OCI-LY7 (cell line): ENCODE data around the gene FRRS1L. TPM values are rescaled to one million over a fixed set of nuclear protein-coding genes. Genes with fewer than 3 reads are reported as not detected.

ENCODE experiments used
- small RNA-seq: library from RNA; depleted of rRNA; stranded (forward); fragments of <200 nt; gene quantifications from one replicate; pipeline ENCODE3, GENCODE V24; 2014
- total RNA-seq, 2 experiments: library from RNA; depleted of rRNA in 1 of 2; stranded (reverse); fragments of >200 nt in 1 of 2; shearing (Covaris generic) in 1 of 2; gene quantifications; 2 replicates each; pipeline ENCODE4 v1.2.3, GENCODE V29; 2014 to 2022

Gene FRRS1L
- total RNA-seq, 2 experiments from 2014 or later = not detected

Small RNAs within 50 kb of the gene (small RNA-seq; reads per million reads assigned to genes)
- gene RNU6-984P = not detected

Other genes with a start within 250 kb of the FRRS1L start
- gene ELP1, start 233.1 kb downstream of the FRRS1L start, total RNA-seq (2014; rRNA removed; shearing (Covaris generic)) = 32.5 and 42.0 TPM in 2 replicates
- 32.6 and 33.3 TPM in 2 replicates for gene ELP1, start 233.1 kb downstream of the FRRS1L start, total RNA-seq (2022)
- gene ABITRAM, start 232.8 kb downstream of the FRRS1L start, total RNA-seq (2014; rRNA removed; shearing (Covaris generic)) = 7.0 and 7.5 TPM in 2 replicates
- gene ABITRAM, start 232.8 kb downstream of the FRRS1L start, total RNA-seq (2022) = 13.6 and 14.6 TPM in 2 replicates
- 31.2 and 32.0 TPM in 2 replicates for gene CTNNAL1, start 153.8 kb downstream of the FRRS1L start, total RNA-seq (2014; rRNA removed; shearing (Covaris generic))
- 35.3 and 38.5 TPM in 2 replicates for gene CTNNAL1, start 153.8 kb downstream of the FRRS1L start, total RNA-seq (2022)
- gene TMEM245, start 47.3 kb downstream of the FRRS1L start, total RNA-seq (2014; rRNA removed; shearing (Covaris generic)) = 19.4 and 22.0 TPM in 2 replicates
- gene TMEM245, start 47.3 kb downstream of the FRRS1L start, total RNA-seq (2022) = 36.1 and 40.8 TPM in 2 replicates
- 0.49 TPM in 1 of 2 replicates, not detected in the other for gene EPB41L4B, start 153.8 kb upstream of the FRRS1L start, total RNA-seq (2014; rRNA removed; shearing (Covaris generic))
- gene EPB41L4B, start 153.8 kb upstream of the FRRS1L start, total RNA-seq (2022) = 0.11 and 0.29 TPM in 2 replicates